KMS-11 (cell line): ENCODE results near the gene NFIC.

Experiments
- H2AFZ ChIP-seq: fragments of 200-600 bp; sonication (generic); 2 replicates; pipeline ENCODE4 v1.6.1; 2016; ENCODE audit warnings: antibody characterized with exemption, mixed run types, low read depth
- H3K27ac ChIP-seq: fragments of 200-600 bp; sonication (generic); 2 replicates; pipeline ENCODE4 v1.6.1; 2016; ENCODE audit warnings: mild to moderate bottlenecking, mixed run types
- H3K27me3 ChIP-seq: fragments of 200-600 bp; sonication (generic); 2 replicates; pipeline ENCODE4 v1.6.1; 2017; ENCODE audit warnings: mild to moderate bottlenecking, low read depth, mixed run types, moderate library complexity; ENCODE audit not compliant: insufficient read depth
- H3K36me3 ChIP-seq: fragments of 200-600 bp; sonication (generic); 2 replicates; pipeline ENCODE4 v1.6.1; 2017; ENCODE audit warnings: mild to moderate bottlenecking, mixed run types; ENCODE audit not compliant: insufficient read depth
- H3K4me1 ChIP-seq: fragments of 200-600 bp; sonication (generic); 2 replicates; pipeline ENCODE4 v1.6.1; 2016; ENCODE audit warnings: mild to moderate bottlenecking, low read depth, mixed run types; ENCODE audit not compliant: poor library complexity, severe bottlenecking
- H3K4me2 ChIP-seq: fragments of 200-600 bp; sonication (generic); 2 replicates; pipeline ENCODE4 v1.7.0; 2016; ENCODE audit warnings: mild to moderate bottlenecking, mixed run types
- H3K4me3 ChIP-seq: fragments of 200-600 bp; sonication (generic); IDR thresholded peaks from 2 replicates; pipeline ENCODE4 v1.6.1; 2017; ENCODE audit warnings: low read depth, low read length, mixed read lengths; ENCODE audit not compliant: insufficient read depth
- H3K79me2 ChIP-seq: fragments of 200-600 bp; sonication (generic); 2 replicates; pipeline ENCODE4 v1.6.1; 2016; ENCODE audit warnings: low read depth, mixed run types; ENCODE audit not compliant: insufficient read depth
- H3K9ac ChIP-seq: fragments of 200-600 bp; sonication (generic); 2 replicates; pipeline ENCODE4 v1.6.1; 2016; ENCODE audit warnings: mild to moderate bottlenecking, mixed run types
- H4K20me1 ChIP-seq: fragments of 200-600 bp; sonication (generic); 2 replicates; pipeline ENCODE4 v1.6.1; 2016; ENCODE audit warnings: mild to moderate bottlenecking, mixed run types; ENCODE audit not compliant: insufficient read depth
- TF ChIP-seq, protein P1 (sequence below): fragments of 200-600 bp; sonication (generic); conservative IDR thresholded peaks from 2 replicates; pipeline ENCODE4 v1.6.1; 2017; ENCODE audit warnings: low read depth, mild to moderate bottlenecking, antibody characterized with exemption, low read length, moderate library complexity, mixed read lengths

NFIC gene

GRCh38 chr19:3323658-3324057 lies 42.7 kb upstream of the NFIC start:
- Histone ChIP-seq H4K20me1 (no peaks in the 10 kb centered on the region), H3K4me1 (no peaks in the 10 kb centered on the region), H3K79me2 (no peaks in the 10 kb centered on the region), H3K27ac (no peak overlapping the region), H2AFZ (no peak overlapping the region), H3K4me2 (no peak overlapping the region), H3K9ac (no peak overlapping the region), H3K4me3 (no peak overlapping the region), H3K27me3 (peaks cover 58% of the 10 kb centered on the region), H3K36me3 (no peaks in the 10 kb centered on the region)
- TF ChIP-seq, protein P1, sequence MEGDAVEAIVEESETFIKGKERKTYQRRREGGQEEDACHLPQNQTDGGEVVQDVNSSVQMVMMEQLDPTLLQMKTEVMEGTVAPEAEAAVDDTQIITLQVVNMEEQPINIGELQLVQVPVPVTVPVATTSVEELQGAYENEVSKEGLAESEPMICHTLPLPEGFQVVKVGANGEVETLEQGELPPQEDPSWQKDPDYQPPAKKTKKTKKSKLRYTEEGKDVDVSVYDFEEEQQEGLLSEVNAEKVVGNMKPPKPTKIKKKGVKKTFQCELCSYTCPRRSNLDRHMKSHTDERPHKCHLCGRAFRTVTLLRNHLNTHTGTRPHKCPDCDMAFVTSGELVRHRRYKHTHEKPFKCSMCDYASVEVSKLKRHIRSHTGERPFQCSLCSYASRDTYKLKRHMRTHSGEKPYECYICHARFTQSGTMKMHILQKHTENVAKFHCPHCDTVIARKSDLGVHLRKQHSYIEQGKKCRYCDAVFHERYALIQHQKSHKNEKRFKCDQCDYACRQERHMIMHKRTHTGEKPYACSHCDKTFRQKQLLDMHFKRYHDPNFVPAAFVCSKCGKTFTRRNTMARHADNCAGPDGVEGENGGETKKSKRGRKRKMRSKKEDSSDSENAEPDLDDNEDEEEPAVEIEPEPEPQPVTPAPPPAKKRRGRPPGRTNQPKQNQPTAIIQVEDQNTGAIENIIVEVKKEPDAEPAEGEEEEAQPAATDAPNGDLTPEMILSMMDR = no peak

DNA sequence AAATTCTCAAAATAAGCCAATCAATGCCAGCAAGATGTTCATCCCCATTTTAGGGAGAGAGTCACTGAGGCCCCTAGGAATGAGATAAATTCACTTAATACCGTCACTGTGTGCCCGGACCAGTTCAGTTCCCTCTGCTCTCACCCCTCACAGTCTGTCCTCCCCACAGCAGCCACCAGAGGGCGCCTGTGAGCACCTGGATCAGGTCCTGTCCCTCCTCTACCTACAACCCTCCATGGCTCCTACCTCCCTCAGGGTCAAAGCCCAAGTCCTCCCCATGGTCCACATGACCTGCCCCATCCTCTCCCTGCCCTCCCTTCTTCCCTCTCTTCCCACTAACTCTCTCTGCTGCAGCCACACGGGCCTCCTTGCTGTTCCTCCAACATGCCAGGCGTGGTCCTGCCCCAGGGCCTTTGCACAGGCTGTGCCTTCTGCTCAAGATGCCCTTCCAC lies 42.0 kb upstream of the NFIC start:
- Histone ChIP-seq H3K27ac (no peak overlapping the region), H4K20me1 (no peaks in the 10 kb centered on the region), H3K79me2 (no peaks in the 10 kb centered on the region), H3K4me2 (no peak overlapping the region), H3K27me3 (peaks cover 58% of the 10 kb centered on the region), H3K36me3 (no peaks in the 10 kb centered on the region), H3K4me3 (no peak overlapping the region), H3K4me1 (no peaks in the 10 kb centered on the region), H3K9ac (no peak overlapping the region), H2AFZ (no peak overlapping the region)
- TF ChIP-seq, protein P1 = peak; percentile 84

DNA sequence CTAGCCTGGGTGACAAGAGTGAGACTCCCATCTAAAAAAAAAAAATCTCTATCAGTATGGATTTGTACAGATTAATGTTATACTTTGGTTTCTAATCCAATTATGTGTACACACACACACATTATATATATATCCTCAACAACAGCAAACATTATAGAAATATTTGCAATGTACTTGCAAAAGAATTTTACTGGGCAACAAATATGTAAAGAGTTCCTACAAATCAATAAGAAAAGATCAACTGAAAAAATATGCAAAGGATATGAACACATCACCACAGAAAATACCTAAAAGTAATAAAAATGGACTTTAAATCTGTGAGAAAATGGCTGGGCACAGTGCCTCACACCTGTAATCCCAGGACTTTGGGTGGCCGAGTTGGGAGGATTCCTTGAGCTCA lies 40.9 kb upstream of the NFIC start:
- Histone ChIP-seq H4K20me1 (no peaks in the 10 kb centered on the region), H3K4me3 (no peak overlapping the region), H3K27ac (no peak overlapping the region), H3K9ac (no peak overlapping the region), H3K27me3 (peaks cover 60% of the 10 kb centered on the region), H3K36me3 (no peaks in the 10 kb centered on the region), H3K79me2 (no peaks in the 10 kb centered on the region), H2AFZ (no peak overlapping the region), H3K4me2 (no peak overlapping the region), H3K4me1 (no peaks in the 10 kb centered on the region)
- TF ChIP-seq, protein P1 = no peak

- no peaks in the 10 kb centered on the region for H3K79me2 ChIP-seq
- no peak overlapping the region for H3K27ac ChIP-seq
- H3K9ac ChIP-seq = no peak overlapping the region
- H3K27me3 ChIP-seq = peaks cover 61% of the 10 kb centered on the region
- TF ChIP-seq, protein P1 = no peak
- H2AFZ ChIP-seq = no peak overlapping the region
- no peaks in the 10 kb centered on the region for H3K4me1 ChIP-seq
- H3K4me3 ChIP-seq = no peak overlapping the region
- H3K4me2 ChIP-seq = no peak overlapping the region
- H3K36me3 ChIP-seq = no peaks in the 10 kb centered on the region
- no peaks in the 10 kb centered on the region for H4K20me1 ChIP-seq
These were observed 37.6 kb upstream of the NFIC start for GRCh38 chr19:3328743-3329142.
